ENCODE measurements around the gene CACNA1D. TPM values are rescaled to one million over a fixed set of nuclear protein-coding genes. Genes with fewer than 3 reads are reported as not detected.

The CACNA1D gene
- total RNA-seq, 1 experiment from 2014 or later = 1.1 TPM

- peaks cover 5% of the 10 kb centered on the region; the same call in 1 of the 2 replicates for H3K27me3 ChIP-seq (ENCODE audit: insufficient read depth, low read length)
- no peak overlapping the region for H3K9ac ChIP-seq (ENCODE audit: low read length)
- H3K4me3 ChIP-seq (replicated peaks in 1 of 2; ENCODE audit: low read depth in 1 of 2, low read length in 2 of 2) = no peak overlapping the region
- ATAC-seq (no peak), DNase-seq (ENCODE audit: low read depth, low spot score) (no peak)
- no peak overlapping the region for H3K27ac ChIP-seq (ENCODE audit: low read depth, low read length)
- no peaks in the 10 kb centered on the region for H3K9me3 ChIP-seq (ENCODE audit: control insufficient read depth in 1 of 2, insufficient read depth in 1 of 2, low read depth in 1 of 2, low read length in 2 of 2)
- ChIA-PET POLR2A (no interaction called here), RAD21 (ENCODE audit: low non-redundant PET in 1 of 2, low total read pairs in 2 of 2, uncharacterized antibody in 2 of 2, unreplicated experiment in 2 of 2) (no interaction called here), CTCF (no interaction called here)
- H2AFZ ChIP-seq (ENCODE audit: low read depth, low read length, poor library complexity, severe bottlenecking) = no peak overlapping the region
- no peaks in the 10 kb centered on the region for H3K79me2 ChIP-seq (ENCODE audit: insufficient read depth, low read length)
- H3K4me1 ChIP-seq (ENCODE audit: control insufficient read depth in 1 of 2, insufficient read depth in 2 of 2, low read length in 2 of 2) = peaks cover 0 to 12% of the 10 kb centered on the region in 2 experiments; a peak in 1 of 4 replicates
- no peaks in the 10 kb centered on the region for H3K36me3 ChIP-seq (ENCODE audit: control insufficient read depth in 1 of 2, insufficient read depth in 2 of 2, low read length in 2 of 2)
- no peak for TF ChIP-seq CTCF (IDR thresholded peaks at IDR 0.05 in 2 of 3, conservative IDR thresholded peaks at IDR 0.05 in 1 of 3; ENCODE audit: borderline replicate concordance in 1 of 3, insufficient read depth in 1 of 3, low read depth in 2 of 3, low read length in 2 of 3)
- TF ChIP-seq, protein P1, sequence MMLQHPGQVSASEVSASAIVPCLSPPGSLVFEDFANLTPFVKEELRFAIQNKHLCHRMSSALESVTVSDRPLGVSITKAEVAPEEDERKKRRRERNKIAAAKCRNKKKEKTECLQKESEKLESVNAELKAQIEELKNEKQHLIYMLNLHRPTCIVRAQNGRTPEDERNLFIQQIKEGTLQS (IDR thresholded peaks at IDR 0.05) = no peak
- no peak for TF ChIP-seq JUND (IDR thresholded peaks at IDR 0.05)
- TF ChIP-seq FOSL1 (IDR thresholded peaks at IDR 0.05; ENCODE audit: low read depth) = no peak
- no peak for TF ChIP-seq YY1 (IDR thresholded peaks at IDR 0.05; ENCODE audit: extremely low read depth, insufficient replicate concordance, low read depth, low read length)
- TF ChIP-seq, protein P2, sequence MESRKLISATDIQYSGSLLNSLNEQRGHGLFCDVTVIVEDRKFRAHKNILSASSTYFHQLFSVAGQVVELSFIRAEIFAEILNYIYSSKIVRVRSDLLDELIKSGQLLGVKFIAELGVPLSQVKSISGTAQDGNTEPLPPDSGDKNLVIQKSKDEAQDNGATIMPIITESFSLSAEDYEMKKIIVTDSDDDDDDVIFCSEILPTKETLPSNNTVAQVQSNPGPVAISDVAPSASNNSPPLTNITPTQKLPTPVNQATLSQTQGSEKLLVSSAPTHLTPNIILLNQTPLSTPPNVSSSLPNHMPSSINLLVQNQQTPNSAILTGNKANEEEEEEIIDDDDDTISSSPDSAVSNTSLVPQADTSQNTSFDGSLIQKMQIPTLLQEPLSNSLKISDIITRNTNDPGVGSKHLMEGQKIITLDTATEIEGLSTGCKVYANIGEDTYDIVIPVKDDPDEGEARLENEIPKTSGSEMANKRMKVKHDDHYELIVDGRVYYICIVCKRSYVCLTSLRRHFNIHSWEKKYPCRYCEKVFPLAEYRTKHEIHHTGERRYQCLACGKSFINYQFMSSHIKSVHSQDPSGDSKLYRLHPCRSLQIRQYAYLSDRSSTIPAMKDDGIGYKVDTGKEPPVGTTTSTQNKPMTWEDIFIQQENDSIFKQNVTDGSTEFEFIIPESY (IDR thresholded peaks at IDR 0.05; ENCODE audit: extremely low read depth, insufficient replicate concordance, low read length) = no peak
- intact Hi-C loops (cut with micrococcal nuclease) = no loop called here
- BruUV-seq (replicated peaks) = no TSS peak
- H4K20me1 ChIP-seq (ENCODE audit: insufficient read depth) = no peaks in the 10 kb centered on the region
- no peak overlapping the region for H3K4me2 ChIP-seq (ENCODE audit: low read length)
- H3K9me2 ChIP-seq (ENCODE audit: insufficient read depth) = no peaks in the 10 kb centered on the region
Measured at GRCh38 chr3:53496392-53496670, 1.9 kb downstream of the CACNA1D start.

Data from HCT116 (cell line).